ENCODE data around the gene MYDGF. TPM values are rescaled to one million over a fixed set of nuclear protein-coding genes. Genes with fewer than 3 reads are reported as not detected.
A peak's percentile ranks its signal among the peaks of the same experiment; 100 is the strongest.
"Not testable (repeated sequence)": the region's sequence is repeated elsewhere in the genome, so short reads cannot be mapped to it uniquely, and the experiment has no call there.

The MYDGF gene
- polyA plus RNA-seq, 10 donors = 44.7 to 90.4 (median 56.5) TPM

DNA sequence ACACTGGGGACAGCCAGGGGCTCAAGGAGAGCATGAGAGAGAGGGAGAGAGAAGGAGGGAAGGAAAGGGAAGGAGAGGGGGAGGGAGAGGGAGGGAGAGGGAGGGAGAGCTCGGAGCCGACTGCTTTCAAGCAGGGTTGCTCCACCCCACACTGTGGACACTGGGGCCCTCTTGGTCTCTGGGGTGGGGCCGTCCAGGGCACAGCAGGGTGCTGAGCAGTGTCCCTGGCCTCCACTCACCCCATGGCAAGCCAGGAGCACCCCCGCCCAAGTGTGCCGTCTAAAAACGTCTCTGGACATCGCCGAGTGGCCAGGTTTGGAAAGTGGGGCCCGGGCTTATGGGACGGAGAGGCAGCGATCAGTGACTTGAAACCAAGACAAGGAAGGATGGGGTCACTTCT is 32.6 kb upstream of the MYDGF start:
- DNase-seq = no peak

DNA sequence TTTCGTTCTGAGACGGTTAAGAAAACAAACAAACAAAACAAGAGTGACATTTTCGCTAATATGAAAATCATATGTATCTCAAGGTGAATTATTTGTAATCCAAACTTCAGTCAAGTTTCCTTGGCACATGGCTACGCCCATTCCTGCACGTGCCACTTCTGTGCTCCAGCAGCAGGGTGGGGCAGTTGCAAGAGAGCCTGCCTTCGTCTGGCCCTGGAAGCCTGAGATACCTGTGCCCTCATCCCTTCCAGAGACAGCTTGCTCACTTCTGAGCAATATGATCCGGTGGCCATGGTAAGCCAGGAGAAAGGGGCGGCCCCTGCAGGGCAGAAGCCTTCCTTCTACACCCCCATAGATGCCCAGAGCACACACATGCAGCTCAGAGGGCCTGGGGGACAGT is 31.4 kb upstream of the MYDGF start:
- DNase-seq = no peak

DNA sequence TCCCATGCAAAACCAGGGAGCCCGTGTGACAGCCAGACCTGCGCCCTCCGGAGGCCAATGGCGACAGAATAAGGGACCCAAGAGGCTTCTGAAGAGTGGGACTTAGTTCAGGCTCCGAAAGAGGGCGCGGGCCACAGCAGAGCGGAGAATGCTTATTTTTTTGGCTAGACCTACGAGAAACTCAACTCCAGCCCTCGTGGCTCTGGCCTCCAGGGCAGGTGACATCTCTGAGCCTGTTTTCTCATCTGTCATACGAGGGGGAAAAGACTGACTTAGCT is 30.5 kb upstream of the MYDGF start:
- DNase-seq = no peak

DNA sequence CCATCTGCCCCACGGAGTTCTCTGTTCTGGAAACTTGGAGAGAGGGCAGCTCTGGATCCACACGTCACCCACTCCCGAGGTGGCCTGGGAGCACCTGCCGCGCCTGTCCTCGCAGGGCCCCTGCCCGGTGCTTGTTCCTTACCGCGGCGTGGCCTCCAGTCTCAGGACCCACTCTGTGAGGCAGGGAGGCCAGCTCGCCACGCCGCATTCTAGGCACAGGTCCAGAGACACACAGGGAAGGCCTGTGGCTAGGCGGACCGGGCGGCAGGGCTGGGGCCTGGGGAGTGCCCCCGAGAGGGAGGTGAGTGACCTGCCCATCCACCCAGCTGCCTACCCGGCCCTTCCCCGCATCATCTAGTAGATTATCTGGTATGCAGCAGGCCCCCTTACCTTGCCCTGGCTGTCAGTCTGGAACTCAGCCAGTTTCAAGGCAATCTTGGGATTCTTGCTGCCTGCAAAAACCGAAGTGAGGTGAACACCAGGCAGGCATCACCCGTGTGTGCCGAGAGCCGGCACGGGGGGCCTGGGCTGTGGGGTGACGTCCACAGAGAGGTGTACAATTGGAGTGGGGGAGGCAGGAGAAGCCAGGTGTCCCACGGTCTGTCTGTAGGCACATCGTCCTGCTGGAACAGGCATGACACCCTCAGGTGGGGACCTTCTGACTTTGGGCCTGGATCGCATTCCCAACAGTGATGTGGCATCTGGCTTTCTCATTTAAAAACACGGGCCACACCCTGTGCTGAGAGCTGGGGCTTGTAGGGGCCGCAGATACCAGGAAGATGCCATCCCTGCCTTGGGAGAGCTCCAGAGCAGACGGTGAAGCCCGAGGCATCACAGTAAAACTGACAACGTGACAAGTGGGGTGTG is 29.9 kb upstream of the MYDGF start:
- no peak for DNase-seq

DNA sequence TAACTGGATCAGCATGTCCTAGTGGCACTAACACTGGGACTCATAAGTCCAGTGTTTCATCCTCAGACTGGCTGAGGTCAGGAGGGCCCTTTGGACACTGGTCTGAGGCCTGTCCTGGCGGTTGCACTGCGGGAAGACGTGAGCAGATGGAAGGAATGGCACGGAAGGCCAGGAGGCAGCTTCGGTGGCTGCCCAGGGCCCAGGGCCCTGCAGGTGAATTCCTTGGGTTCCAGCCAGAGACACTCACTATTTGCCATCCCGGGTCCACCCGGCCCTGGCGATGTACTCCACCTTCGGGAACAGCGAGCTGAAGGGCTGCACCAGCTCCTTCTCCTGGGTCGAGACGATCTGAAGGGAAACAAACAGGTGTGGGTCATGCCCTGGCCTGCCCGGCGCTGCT is 27.2 kb upstream of the MYDGF start:
- no peak for DNase-seq

DNA sequence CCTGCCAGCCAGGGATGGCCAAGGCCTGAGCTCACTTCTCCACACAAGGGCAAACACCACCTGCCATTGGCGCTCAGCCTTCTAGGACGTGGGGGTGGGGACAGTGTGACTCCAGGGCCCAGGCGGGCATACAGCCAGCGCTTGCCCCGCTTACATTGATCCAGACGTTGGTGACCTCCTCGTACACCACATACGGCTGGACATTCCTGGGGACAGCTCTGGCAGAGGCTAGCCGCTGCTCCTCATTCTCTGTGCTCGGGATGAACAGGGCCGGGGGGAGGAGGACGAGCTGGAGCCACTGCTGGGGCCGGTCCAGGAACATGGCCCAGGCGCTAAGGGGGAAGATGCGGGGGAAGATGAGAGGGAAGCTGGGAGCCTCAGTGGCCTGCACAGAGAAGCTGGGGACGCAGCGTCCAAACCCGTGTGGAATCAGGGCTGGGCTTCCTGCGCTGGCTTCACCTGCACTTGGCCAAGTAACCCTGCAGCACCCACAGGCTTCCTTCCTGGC is 25.1 kb upstream of the MYDGF start:
- peak; percentile 37 to 48 (median 42) for DNase-seq

DNA sequence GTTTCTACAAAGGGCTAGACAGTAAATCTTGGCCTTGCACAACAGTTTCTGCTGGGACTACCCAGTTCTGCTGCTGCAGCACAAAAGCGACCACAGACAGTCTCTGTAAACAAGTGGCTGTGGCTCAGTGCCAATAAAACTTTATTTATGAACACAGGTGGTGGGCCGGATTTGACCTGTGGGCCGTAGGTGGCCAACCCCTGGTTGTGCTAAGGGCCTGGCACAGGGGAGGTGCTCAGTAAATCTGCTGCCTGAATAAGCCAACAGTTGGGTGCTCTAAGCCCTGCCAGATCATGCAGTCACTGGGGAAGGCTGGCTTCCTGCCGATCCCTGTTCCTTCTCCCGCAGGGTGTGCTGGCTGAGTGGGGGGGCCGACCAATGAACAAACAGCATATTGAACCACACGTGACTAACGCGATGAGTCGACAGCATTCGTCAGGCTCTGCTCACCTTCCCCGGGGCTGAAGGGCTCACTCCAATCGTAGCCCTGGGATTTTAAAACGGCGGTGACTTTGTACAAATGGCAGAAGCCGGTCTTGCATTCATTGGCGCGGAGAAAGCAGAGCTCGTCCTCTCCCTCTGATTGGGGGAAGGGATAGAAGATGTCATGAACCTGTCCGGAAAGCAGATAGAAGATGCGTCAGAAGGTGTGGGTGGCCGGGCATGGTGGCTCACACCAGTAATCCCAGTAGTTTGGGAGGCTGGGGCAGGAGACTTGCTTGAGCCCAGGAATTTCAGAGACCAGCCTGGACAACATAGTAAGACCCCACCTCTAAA is 24.3 kb upstream of the MYDGF start:
- peak in 1 of 3 donors; percentile 75 for DNase-seq

DNA sequence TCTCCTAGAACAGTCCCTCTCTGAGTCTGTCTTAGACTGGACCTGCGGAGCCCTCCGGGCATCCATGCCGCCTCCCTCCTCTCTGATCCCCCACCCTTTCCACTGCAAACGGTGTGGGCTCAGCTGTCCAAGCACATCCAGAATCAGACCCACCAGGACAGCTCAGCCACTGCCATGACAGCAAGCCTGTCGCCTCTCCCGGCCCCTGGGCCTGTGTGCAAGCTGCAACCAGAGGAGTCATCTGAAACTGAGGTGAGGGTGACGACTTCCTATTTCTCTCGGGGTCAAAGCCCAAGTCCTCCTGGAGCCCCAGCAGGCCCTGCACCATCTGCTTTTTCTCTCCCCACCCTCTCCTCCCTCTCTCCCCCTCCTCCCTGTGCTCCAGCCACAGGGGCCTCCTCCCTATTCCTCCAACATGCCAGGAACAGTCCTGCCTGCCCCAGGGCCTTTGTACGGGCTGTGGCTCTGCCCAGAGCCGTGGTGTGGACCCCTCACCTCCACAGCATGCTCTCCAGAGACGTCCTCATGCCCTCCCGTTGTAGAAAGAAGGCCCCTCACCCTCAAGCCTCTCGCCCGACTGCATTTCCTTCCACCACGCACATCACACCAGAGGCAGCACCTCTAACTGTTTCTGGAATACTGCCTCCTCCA is 23.5 kb upstream of the MYDGF start:
- no peak for DNase-seq

DNA sequence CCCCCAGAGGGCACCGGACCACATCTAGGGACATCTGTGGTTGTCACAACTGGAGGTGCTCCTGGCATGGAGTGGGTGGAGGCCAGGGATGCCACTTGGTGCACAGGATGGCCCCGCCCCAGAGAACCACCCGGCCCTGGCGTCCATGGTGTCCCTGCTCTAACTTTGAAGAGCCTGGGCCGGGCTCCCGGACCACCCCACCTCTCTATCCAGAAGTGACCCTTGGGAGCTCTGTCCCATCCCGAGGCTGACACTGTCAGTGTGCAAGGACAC is 22.9 kb upstream of the MYDGF start:
- no peak for DNase-seq

DNA sequence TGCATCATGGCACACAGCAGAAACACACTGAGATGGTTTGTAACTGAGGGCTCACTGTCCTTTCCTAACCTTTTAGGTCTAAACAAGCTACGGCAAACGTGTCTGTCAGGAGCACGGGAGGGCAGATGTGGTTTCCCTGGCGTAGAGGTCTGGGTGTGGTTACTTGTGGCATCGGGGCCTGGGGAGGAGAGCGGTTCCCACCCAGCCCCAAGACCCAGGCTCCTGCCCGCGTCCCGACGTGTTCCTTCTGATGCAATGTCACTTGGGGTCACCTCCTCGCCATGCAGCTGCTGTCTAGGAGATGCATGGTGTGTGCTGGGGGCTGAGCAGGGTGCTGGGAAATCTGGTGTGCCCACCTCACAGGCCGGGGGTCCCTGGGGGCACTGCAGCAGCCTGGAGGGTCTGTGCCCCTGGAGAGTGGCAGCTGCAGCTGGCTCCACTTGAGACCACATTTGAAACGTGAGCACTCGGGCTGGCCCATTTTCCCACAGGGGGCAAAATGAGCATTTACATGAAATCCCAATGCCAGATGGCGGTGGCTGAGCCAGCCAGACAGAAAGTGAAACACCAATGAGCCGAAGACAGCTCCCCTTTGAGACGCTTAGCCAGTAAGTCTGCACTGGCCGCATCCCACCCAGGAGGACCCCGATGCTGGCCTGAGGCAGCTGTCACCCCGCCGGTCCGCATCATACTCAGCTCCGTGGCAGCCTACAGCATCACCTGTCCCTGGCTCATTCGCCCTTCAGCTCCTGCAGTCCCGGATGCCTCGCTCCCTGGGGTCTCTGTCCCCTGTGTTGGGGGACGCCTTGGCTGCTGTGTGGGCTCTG is 22.3 kb upstream of the MYDGF start:
- peak in 1 of 3 donors; percentile 39 for DNase-seq

DNA sequence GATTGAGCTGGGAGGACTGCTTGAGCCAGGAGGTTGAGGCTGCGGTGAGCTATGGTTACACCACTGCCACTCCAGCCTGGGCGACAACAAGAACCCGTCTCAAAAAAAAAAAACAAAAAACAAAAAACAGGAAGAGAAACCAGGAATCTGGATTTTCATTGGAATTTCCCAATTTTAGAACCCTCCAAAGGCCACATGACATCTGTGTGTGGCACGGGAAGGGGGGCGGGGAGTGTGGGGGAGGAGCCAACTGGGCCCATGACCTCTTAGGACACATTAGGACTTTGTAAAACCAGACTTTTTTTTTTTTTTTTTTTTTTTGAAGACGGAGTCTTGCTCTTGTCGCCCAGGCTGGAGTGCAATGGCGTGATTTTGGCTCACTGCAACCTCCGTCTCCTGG is 21.2 kb upstream of the MYDGF start:
- DNase-seq = no peak

DNA sequence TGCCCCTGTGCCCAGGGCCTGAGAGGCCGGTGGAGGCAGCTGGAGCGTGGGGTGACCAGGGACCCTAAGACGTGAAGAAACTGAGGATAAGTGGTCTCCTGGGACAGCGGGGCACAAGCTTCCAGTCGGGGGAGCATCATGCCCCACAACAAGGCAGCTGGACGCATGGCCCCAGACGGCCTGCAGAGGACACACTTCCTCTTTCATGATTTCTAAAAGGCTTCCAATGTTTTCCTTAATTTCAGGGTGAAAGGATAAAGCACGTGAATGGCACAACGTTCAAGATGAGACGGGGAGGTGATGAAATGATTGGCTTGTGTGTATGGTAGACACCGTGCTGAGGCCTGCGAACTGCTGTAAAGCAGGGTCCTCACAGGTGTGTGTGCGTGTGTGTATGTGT is 20.2 kb upstream of the MYDGF start:
- DNase-seq = no peak

DNA sequence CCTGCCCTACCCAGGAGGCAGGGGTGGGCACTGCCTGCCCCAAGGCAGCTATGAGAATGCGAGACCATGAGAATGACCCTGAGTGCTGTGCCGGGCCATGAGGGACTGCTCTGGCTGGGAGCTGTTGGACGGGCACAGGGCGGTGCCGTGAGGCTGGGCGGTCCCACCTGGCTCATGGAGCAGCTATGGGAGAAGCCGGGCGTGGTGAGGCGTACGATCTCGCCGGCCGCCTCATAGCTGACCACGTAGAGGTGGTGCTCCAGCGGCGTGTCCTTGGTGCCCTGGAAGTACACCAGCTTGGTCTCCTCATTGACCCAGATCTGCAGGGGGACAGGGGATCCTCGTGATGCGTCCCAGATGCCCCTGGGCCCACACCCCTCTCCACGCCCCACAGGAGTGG is 19.3 kb upstream of the MYDGF start:
- DNase-seq = no peak

DNA sequence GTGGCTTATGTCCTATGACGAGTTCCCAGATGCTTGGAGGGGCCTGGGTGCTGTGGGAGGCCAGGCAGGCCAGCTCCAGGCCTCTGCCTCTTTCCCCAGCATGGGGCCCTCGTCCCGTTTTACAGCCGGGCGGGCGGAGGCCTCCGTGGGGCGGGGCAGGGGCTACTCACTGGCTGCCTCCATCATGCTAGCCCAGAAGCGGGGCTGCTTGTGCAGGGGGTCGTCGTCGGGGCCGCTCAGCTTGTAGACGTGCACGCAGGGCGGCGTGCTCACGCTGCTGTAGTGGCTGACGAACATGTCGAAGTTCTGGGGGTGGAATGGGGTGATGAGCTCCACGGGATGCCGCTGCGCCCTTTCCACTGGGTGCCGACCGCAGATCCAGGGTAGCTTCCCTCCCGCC is 18.4 kb upstream of the MYDGF start:
- no peak for DNase-seq

DNA sequence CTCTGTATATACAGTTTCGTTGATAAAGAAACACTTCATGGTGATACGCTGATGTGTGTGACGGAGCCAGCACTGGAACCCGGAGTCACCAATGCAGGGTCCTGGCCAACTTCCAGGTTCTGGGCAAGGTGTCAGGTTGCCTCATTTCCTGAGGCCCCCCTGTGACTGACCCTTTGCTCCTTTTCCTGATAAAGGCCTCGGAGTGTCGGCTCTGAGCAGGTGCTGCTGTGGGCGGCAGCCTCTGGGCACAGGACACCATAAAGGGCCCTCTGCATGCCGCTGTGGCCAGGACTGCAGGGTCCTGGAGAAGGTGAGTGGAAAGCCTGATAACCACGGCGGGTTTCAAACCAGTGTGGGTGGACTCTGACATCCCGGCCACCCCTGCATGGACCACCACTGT is 17.3 kb upstream of the MYDGF start:
- no peak for DNase-seq

DNA sequence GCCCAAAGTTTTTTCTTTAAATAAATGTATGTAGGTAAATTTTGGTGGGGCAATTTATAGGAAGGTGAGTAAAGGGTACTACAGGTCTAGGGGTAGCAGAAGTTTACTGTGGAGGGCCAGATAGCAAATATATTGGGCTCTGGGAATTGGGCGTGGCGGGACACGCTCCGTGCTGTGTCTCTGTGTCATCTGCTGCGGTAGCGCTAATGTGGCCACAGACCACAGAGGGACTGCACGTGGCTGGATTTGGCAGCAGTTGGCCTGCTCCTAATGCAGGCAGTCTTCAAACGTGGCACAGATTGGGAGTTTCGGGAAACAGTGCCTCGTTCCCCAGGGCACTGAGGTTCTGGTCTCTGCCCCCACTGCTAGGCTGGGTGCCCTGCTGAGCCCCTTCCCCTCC is 16.6 kb upstream of the MYDGF start:
- no peak for DNase-seq

DNA sequence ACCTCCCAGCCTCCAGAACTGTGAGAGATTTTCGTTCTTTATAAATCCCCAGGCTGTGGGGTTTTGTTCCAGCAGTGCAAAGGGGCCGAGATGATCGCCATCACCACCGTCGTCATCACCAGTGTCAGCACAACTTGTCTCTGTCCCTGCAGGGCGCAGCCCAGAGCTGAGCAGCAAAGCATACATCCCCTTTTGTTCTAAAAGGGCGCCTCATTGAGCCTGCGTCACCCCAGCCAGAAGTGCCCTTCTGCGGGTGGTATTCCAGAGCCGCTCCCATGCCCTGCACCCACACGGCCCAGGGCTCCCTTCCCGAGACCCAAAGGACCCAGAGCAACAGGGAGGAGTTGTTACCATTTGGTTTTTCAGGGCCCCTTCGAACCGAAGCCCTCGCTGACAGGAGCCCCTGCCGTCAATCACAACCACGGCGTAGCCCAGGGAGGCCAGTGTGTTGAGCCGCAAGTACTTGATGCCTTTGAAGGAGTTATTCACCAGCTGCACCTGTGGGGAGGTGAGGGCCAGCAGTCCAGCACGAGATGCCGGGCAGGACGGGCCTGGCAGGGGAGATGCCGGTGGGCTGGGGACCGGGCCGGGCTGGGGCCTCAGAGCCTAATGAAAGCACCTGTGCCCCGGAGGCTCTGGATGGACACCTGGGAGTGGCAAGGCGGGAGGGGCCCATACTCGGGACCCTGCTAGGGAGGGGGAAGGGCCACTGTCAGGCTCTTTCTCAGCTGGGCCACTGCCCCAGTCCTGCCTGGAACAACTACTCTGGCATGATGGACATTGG is 14.4 kb upstream of the MYDGF start:
- DNase-seq = no peak

DNA sequence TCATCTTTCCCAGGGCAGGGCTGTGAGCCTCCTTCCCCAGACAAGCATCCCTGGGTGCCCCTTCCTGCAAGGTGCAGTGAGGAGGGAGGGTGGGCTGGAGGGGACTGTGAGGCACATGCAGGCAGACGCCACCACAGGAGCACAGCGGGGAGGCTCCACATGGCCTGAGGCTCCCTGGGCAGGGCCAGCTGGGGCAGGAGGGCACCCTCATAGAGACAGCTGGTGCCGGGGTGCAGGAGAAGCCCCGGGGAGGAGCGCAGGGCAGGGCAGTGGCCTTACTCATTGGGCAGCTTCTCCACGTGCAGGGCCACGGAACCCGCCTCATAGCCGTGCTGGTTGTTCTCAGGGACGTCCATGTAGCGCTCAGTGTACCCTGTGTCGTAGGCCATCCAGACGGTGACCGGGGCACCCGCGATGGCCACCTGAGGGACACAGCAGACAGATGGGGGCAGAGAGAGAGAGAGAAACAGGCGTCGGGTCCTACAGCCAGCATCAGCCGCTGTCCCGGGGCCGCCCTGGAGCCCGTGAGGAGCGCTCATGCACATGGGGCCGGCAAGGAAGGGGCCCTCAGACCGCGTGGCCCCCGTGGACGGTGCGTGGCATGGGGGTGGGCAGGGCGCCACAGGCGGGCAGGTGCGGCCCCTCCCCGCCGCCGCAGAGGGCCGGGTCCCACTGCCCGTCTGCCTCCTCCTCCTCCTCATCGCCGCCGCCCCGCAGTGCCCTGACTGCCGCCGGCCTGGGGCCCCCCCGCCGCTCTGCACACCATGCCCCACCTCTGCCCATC is 12.5 kb upstream of the MYDGF start:
- DNase-seq = no peak

DNA sequence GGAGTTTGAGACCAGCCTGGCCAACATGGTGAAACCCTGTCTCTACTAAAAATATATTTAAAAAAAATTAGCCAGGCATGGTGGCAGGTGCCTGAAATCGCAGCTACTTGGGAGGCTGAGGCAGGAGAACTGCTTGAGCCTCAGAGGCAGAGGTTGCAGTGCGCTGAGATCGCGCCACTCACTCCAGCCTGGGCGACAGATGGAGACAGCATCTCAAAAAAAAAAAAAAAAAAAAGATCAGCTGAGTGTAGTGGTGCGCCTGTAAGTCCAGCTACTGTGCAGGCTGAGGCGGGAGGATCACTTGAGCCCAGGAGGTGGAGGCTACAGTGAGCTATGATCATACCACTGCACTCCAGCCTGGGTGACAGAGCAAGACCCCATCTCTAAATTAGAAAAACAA is 9.9 kb upstream of the MYDGF start:
- DNase-seq = not testable (repeated sequence)

All from muscle of back (tissue), 11 donors.